ENCODE data around the gene FHOD3.

Gene FHOD3

DNA sequence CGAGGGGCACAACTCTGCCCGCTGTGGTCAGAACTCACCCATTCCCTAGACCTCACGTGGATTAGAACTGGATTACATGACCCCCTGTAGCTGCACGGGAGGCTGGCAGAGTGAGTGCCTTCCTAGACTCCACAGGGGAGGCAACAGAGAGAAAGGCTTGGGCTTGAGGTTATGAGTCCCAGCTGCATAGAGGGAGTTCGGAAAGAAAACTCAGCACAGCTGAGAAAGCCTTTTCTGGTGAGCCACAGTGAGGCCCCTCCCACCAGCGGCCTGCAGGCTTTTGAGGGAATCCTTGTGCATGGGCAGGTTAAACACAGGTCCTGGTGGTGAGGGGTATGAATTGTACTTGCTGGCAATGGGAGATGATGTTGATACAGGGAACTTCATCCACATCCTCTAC, 217.3 kb downstream of the FHOD3 start:
- H3K4me2 ChIP-seq (ENCODE audit: low read depth, low read length) = no peak overlapping the region
- H3K4me3 ChIP-seq (ENCODE audit: low read length) = no peak overlapping the region
- no peaks in the 10 kb centered on the region for H3K79me2 ChIP-seq (ENCODE audit: low read length)
- DNase-seq = no peak
- no peaks in the 10 kb centered on the region for H3F3A ChIP-seq (ENCODE audit: insufficient read depth, low read length)
- no peak overlapping the region for H3K9ac ChIP-seq (ENCODE audit: low read length)
- no peaks in the 10 kb centered on the region for H3K9me3 ChIP-seq (replicated peaks; ENCODE audit: insufficient read depth, low read length)
- H3K9me2 ChIP-seq (replicated peaks; ENCODE audit: insufficient read depth, low read length) = no peaks in the 10 kb centered on the region
- no peak for TF ChIP-seq CTCF (IDR thresholded peaks at IDR 0.05; ENCODE audit: low read length)
- no peak for TF ChIP-seq EZH2phosphoT487 (IDR thresholded peaks at IDR 0.05; ENCODE audit: low read length)
- no peak for TF ChIP-seq EZH2 (optimal IDR thresholded peaks at IDR 0.05; ENCODE audit: low read depth, low read length)
- H3K27me3 ChIP-seq (replicated peaks; ENCODE audit: insufficient read depth, low read length) = no peaks in the 10 kb centered on the region
- no peaks in the 10 kb centered on the region for H3K4me1 ChIP-seq (ENCODE audit: low read length)
- H2AFZ ChIP-seq (ENCODE audit: low read length) = no peak overlapping the region
- H3K27ac ChIP-seq (ENCODE audit: low read length) = no peak overlapping the region
- no peaks in the 10 kb centered on the region for H4K20me1 ChIP-seq (ENCODE audit: insufficient read depth, low read length)
- H3K36me3 ChIP-seq (replicated peaks; ENCODE audit: insufficient read depth, low read length) = no peaks in the 10 kb centered on the region

- Histone ChIP-seq H4K20me1 (ENCODE audit: insufficient read depth, low read length) (no peaks in the 10 kb centered on the region), H3K79me2 (ENCODE audit: low read length) (no peaks in the 10 kb centered on the region), H2AFZ (ENCODE audit: low read length) (no peak overlapping the region), H3K9me3 (replicated peaks; ENCODE audit: insufficient read depth, low read length) (no peaks in the 10 kb centered on the region), H3F3A (ENCODE audit: insufficient read depth, low read length) (no peaks in the 10 kb centered on the region), H3K4me1 (ENCODE audit: low read length) (no peaks in the 10 kb centered on the region), H3K4me3 (ENCODE audit: low read length) (no peak overlapping the region), H3K9ac (ENCODE audit: low read length) (no peak overlapping the region), H3K9me2 (replicated peaks; ENCODE audit: insufficient read depth, low read length) (no peaks in the 10 kb centered on the region), H3K4me2 (ENCODE audit: low read depth, low read length) (no peak overlapping the region), H3K27ac (ENCODE audit: low read length) (no peak overlapping the region), H3K27me3 (replicated peaks; ENCODE audit: insufficient read depth, low read length) (no peaks in the 10 kb centered on the region), H3K36me3 (replicated peaks; ENCODE audit: insufficient read depth, low read length) (no peaks in the 10 kb centered on the region)
- TF ChIP-seq EZH2 (optimal IDR thresholded peaks at IDR 0.05; ENCODE audit: low read depth, low read length) (no peak), EZH2phosphoT487 (IDR thresholded peaks at IDR 0.05; ENCODE audit: low read length) (no peak), CTCF (IDR thresholded peaks at IDR 0.05; ENCODE audit: low read length) (no peak)
- no peak for DNase-seq
These were observed 218.7 kb downstream of the FHOD3 start for GRCh38 chr18:36516258-36516657.

GRCh38 chr18:36516726-36517125, 219.2 kb downstream of the FHOD3 start:
- Histone ChIP-seq H3K4me2 (ENCODE audit: low read depth, low read length) (no peak overlapping the region), H3K27ac (ENCODE audit: low read length) (no peak overlapping the region), H3F3A (ENCODE audit: insufficient read depth, low read length) (no peaks in the 10 kb centered on the region), H3K27me3 (replicated peaks; ENCODE audit: insufficient read depth, low read length) (no peaks in the 10 kb centered on the region), H2AFZ (ENCODE audit: low read length) (no peak overlapping the region), H3K4me1 (ENCODE audit: low read length) (no peaks in the 10 kb centered on the region), H3K4me3 (ENCODE audit: low read length) (no peak overlapping the region), H3K79me2 (ENCODE audit: low read length) (no peaks in the 10 kb centered on the region), H3K9me3 (replicated peaks; ENCODE audit: insufficient read depth, low read length) (no peaks in the 10 kb centered on the region), H4K20me1 (ENCODE audit: insufficient read depth, low read length) (no peaks in the 10 kb centered on the region), H3K9ac (ENCODE audit: low read length) (no peak overlapping the region), H3K36me3 (replicated peaks; ENCODE audit: insufficient read depth, low read length) (no peaks in the 10 kb centered on the region), H3K9me2 (replicated peaks; ENCODE audit: insufficient read depth, low read length) (no peaks in the 10 kb centered on the region)
- no peak for DNase-seq
- TF ChIP-seq EZH2phosphoT487 (IDR thresholded peaks at IDR 0.05; ENCODE audit: low read length) = no peak

- H2AFZ ChIP-seq (ENCODE audit: low read length) = no peak overlapping the region
- no peaks in the 10 kb centered on the region for H3F3A ChIP-seq (ENCODE audit: insufficient read depth, low read length)
- H4K20me1 ChIP-seq (ENCODE audit: insufficient read depth, low read length) = no peaks in the 10 kb centered on the region
- H3K4me1 ChIP-seq (ENCODE audit: low read length) = no peaks in the 10 kb centered on the region
- no peaks in the 10 kb centered on the region for H3K27me3 ChIP-seq (replicated peaks; ENCODE audit: insufficient read depth, low read length)
- no peak overlapping the region for H3K9ac ChIP-seq (ENCODE audit: low read length)
- DNase-seq = no peak
- no peak overlapping the region for H3K27ac ChIP-seq (ENCODE audit: low read length)
- H3K9me3 ChIP-seq (replicated peaks; ENCODE audit: insufficient read depth, low read length) = no peaks in the 10 kb centered on the region
- H3K4me2 ChIP-seq (ENCODE audit: low read depth, low read length) = no peak overlapping the region
- no peaks in the 10 kb centered on the region for H3K9me2 ChIP-seq (replicated peaks; ENCODE audit: insufficient read depth, low read length)
- no peaks in the 10 kb centered on the region for H3K36me3 ChIP-seq (replicated peaks; ENCODE audit: insufficient read depth, low read length)
- H3K79me2 ChIP-seq (ENCODE audit: low read length) = no peaks in the 10 kb centered on the region
- no peak overlapping the region for H3K4me3 ChIP-seq (ENCODE audit: low read length)
- TF ChIP-seq EZH2 (optimal IDR thresholded peaks at IDR 0.05; ENCODE audit: low read depth, low read length) = no peak
- TF ChIP-seq CTCF (IDR thresholded peaks at IDR 0.05; ENCODE audit: low read length) = no peak
- TF ChIP-seq EZH2phosphoT487 (IDR thresholded peaks at IDR 0.05; ENCODE audit: low read length) = no peak
These were observed 221.3 kb downstream of the FHOD3 start for GRCh38 chr18:36518839-36519238.

Data from MM.1S (cell line).